ENCODE results near the gene JPH2.

Gene JPH2

DNA sequence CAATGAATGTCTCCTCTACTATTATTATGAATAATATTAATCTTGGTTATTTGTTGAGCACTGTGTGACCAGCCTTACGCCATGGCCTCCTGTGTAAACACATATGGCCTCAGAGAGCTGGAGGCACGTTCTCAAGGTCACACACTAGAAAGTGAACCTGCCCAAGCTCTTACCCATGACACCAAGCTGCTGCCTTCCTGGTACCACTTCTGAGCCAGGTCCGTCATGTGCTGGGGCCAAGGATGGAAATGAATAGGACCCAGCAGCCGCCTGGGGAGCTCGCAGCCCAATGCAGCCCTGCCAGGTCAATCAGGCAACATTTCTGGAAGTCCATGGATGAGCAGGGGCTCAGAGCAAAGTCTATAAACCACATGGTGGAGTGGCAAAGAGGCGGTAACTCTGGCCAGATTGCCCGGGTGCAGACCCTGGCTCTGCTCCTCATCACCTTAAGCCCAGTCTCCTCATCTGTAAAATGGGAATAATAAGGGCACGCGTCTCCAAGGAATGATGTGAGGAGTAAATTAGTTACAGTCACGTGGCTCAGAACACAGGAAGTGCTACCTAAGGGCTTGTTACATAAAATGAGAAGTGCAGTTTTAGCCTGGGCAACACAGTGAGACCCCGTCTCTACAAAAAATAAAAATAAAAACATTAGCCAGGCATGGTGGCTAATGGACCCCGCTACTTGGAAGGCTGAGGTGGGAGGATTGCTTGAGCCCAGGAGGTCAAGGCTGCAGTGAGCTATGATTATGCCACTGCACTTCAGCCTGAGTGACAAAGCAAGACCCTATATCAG, 61.5 kb downstream of the JPH2 start:
- DNase-seq (ENCODE audit: low read depth in 2 of 2), result no peak

DNA sequence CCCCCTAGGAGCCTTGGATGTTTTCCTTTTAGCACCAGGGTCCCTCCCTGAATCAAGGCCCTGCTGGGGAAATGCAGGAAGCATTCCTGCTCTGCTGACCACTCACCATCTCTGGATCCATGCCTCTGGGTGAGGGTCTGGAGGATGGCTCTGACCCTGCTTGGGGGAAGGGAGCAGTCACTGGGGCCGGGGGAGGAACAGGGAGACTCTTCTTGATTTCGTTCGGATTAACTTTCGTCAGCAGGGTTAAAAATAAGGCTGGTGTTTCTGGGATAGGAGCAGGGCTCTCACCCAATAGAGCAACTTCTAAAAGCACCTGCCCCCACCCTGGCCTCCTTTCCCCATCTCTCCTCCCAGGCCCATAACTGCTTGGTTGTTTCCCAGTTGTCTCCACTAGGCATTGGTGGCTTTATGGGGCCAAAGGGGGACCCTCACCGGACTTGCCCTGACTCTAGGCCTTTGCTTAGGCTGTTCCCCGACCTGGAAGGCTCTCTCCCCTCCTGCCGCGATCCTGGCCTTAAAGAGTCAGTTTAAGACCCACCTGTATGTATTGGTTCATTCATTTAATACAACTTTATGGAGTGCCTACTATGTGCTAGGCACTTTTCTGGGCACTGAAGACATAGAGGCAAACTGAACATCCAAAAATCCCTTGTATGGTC, 63.0 kb downstream of the JPH2 start:
- no peak for DNase-seq (ENCODE audit: low read depth in 2 of 2)

DNA sequence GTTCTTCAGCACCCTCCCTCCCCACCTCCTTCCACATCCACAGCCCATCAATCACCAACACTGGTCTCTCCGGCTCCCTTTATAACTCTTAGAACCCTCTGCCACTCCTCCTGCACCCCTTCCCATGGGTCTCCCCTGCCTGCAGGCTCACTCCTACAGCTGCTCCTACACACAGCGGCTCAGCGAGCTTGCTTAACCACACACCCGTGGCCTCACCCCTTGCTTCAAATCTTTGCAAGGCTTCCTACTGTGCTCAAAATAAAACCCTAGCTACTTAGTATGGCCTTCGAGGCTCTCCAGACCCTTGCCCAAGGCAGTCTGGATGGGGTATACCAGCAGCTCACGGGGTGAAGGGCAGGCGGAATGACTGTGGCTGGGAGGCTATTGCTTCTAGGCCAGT, 63.7 kb downstream of the JPH2 start:
- no peak for DNase-seq (ENCODE audit: low read depth in 2 of 2)

DNA sequence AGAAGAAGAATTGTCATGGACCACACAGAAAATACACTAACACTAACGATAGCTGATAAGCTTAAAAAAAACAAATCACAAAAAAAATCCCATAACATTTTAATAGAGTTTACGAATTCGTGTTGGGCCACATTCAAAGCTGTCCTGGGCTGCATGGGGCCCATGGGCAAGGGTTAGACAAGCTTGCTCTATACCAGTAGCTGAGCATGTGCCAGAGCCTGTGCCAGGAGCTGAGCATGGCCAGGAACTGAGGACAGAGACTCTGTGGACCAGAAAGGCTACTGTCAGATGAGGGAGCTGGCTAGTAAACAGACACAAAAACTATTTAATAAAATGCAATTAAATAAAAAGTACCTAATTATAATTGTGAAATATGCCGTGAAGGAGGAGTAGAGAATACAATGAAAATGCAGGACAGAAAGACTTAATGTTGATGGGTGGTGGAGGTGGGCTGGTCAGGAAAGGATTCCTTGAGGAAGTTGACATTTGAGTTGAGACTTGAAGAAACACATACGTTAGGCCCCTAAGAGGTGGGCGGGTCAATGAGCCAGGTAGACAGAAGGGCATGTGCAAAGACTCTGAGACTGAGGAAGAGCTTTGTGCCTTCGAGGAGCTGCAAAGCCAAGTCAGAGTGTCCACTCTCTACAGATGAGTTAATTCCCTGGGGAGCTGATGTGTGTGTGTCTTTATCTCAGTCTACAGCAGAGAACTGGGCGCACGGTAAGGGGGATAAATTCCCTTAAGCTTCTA, 66.1 kb downstream of the JPH2 start:
- no peak for DNase-seq (ENCODE audit: low read depth in 2 of 2)

DNA sequence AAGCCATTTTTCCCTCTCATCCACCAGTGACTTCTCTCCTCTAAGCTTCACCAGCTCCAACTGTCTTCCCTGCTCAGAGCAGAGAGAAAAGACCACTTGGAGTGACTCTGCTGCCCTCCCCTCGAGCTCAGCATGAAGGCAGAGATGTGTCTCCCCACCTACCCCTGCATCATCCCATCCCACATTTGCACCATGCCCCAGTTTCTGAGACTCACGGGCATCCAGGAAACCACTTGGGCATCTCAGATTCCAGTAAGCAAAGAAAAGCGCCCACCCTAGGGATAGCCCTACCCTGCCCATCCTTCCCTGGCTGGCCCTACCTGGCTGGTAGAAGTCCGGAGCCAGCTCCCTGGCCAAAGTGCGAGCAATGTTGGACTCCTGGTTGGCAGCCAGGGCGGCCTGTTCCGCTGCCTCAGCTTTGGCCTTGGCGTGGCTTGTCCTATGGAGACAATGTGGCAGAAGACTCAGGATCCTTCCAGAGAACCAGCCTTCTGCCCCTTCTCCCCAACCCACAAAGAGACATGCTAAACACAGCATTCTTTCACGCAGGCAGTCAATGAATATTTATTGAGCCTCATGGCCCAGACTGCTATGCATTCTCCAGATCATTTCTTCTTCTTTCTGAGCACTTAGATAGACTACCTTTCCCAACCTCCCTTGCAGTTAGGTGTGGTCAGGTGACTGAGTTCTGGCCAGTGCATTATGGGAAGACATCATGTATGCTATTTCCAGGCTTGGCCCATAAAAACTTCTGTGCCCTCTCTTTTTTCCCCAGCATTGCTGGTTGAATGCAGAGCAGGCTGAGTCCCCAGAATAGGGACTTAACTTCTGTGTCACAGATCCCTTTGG, 68.6 kb downstream of the JPH2 start:
- DNase-seq (ENCODE audit: low read depth in 2 of 2), result no peak

DNA sequence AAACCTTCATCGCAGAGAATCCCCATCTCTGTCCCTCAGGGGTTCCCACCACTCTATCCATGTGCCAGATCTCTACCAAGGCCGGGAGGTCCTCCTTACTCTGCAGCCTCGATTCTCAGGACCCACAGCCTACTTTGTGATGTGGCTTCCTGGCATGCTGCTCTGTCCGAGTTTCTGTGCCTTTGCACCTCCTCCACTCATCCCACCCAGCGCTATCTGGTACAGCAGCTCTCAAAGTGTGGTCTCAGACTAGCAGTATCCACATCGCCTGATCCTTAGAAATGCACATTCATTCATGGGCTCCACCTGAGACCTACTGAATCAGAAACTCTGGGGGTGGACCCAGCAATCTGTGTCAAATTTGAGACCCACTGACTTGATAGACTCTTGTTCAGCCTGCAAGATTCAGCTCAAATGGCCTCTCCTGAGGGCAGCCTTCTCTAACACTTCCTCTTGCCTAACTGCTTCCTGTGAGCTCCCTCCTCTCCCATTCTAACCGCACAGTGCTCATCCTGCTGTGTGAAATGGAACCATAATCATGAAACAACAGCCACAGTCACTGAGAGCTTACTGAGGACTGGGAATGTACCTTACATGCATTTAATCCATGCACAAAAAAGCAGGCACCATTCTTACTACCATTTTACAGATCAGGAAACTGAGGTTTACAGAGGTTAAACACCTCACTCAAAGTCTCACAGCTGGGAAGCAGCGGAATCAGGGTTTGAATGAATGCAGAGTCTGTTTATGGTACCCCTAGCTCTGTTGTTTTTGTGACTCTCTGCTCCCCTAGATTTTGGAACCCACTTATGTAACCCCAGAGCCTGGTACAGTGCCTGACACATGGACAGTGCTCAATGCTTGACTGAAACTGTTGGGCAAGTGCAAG, 69.4 kb downstream of the JPH2 start:
- DNase-seq (ENCODE audit: low read depth in 2 of 2), result no peak

DNA sequence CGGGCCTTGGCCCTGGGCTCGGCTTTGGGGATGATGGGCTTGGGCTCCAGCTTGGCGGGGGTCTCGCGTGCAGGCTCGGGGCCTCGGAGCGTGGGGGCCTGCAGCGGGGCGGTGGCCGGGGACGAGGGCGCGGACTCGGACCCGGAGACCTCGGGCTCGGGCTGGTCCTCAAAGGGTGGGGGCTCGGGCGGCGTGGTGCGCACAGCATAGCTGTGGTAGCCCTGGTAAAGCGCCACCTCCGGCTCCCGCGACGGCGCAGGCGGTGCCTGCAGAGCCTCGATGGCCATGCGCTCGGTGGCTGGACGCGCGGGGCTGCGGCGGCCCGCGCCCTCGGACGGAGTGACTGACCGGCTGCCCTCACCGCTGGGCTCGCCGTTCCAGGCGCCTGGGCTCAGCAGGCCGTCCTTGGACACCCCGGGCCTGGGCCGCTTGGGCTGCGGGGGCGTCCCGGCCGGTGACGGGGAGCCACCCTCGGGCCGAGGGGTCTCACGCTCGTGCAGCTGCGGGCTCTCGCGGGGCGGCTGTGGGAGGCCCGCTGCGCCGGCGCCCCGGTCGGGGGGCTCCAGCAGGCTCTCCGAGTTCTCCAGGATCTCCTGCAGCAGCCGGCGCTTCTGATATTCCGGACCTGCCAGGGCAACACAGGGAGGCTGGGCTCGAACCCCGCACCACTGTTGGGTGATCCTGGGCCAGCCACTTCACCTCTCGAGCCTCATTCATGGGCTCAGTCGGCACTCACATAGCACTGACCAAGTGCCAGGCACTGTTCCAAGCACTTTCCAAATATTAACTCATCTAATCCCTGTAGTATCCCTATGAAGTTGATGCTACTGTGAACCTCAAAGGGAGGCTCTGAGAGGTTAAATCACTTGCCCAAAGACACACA, 71.0 kb downstream of the JPH2 start:
- DNase-seq (ENCODE audit: low read depth in 2 of 2), result no peak

DNA sequence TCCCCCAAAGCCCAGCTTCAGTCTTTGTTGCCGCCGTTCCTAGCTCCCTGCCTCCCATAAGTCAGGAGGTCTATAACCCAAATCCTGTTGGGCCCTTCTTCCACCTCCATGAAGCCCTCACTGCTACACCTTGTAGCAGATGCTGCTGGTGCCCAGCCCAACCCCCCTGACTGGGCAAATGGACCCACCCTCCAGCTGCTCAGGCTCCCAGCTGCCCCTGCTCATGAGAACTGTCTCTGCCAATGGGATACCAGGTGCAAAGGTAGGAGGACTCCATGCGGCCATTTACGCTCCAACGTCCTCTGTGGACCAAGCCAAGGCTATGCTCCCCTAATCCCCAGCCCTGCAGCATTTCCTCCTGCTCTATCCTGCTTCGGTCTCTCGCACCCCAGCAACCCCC, 71.8 kb downstream of the JPH2 start:
- DNase-seq (ENCODE audit: low read depth in 2 of 2), result no peak

DNA sequence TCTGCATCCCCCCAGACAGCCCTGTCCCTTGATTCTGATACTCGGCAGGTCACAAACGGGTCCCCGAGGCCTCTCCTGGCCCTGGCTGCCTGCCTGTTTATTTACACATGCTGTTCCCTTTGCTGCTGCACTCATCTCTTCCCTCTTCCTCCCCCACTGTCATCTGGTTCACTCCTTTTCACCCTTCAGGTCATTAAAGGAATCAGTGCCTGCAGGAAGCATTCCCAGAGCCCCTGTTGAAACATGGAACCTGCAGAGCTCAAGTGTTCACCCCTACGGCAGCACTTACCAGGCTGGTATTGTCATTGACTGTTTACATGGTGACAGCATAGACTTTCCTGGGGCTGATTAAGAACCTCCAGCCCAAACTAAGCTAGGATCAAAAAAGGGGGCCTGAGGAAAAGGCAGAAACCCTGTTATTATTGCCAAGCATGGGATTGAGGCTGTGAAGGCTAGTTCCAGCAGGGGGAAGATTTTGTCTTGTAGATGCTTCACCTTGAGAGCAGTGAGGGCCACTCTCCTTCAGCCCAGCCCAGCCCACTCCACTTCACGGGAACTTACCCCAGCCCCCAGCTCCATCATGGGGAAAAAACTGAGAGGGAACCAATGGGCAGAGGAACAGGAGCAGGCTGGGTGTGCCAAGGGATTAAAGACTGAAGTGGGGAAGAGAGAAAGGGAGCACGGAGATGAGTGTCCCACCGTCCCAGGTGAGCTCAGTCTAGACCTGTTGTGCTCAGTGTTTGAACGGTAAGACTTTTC, 73.2 kb downstream of the JPH2 start:
- DNase-seq (ENCODE audit: low read depth in 2 of 2), result no peak

DNA sequence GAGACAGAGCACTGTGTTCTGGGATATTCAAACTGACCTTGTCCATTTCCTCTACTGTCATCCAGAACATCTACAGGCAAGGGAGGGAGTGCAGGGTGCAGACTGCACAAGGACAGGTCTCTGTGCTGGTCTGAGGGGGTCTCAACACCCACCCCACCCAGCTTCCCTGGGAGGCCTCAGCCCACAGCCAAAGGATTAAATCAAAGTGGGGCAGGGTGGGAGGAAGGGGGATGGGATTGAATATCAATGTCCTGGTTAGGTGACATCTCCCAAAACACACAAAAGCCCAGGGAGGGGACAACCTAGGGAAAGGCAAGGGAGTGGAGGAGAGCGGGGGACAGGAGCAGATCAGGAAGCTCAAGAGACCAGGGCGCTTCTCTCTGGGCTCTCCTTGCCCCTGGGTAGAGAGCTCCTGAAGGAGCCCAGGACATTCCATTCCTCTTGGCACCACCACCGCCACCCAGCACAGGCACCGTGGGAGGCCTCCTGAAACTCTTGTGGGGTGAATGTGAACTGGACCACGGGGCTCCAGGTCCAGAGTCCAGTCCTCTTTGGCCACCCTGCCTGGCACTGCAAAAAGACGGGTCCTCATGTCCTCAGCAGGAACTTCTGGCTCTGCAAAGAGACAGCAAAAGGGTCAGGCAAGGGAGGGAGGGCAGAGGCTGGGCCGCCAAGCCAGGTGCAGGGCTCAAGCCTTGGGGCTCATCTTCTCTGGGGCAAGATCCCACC, 73.9 kb downstream of the JPH2 start:
- no peak for DNase-seq (ENCODE audit: low read depth in 2 of 2)

DNA sequence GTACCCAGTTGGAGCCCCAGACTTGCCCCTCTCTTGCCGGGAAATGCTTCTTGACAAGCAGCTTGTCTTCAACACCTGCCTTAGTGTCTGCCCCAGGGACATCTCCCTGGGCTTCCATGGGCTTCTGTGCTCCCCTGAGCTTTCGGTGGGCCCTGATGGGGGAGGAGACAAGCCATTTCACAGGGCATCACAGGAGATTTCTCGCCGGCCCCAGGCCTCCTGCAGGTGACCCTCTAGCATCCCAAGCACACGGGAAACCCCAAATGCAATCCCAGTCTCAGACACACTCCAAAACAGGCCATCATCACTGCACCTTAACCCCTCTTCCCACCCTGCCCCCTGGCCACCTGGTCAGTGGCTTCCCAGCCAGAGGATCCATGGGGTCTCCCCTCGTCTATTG, 74.5 kb downstream of the JPH2 start:
- no peak for DNase-seq (ENCODE audit: low read depth in 2 of 2)

DNA sequence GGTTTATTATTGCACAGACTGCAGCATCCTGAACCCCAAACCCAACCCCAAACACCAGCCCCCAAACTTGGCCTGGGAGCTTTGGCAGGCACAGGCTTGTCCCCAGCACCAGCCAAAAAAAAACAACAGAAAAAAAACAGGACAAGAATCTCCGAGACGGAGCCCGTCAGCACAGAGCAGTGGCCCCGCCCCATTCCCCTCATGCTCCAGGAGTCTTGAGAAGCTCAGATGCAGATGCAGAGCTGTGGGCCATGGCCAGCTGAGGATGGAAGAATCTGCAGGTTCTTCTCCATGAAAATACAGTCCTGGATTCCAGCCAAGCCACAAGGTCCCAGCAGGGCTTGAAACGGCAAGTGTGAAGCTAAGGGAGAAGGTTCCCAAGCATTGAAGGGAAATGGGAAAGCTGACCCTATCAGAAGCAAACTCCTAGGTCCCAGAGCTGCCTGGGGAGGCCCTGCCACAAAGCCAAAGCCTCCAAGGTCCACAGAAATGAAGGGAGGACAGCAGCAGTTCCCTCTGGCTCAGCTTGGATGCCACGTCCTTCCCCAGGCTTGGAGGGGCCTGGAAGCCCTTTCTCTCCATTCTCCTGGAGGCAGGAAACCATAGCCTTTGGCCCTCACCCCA, 75.2 kb downstream of the JPH2 start:
- peak in 1 of 2 experiments; percentile 4 for DNase-seq (ENCODE audit: low read depth in 2 of 2)

DNA sequence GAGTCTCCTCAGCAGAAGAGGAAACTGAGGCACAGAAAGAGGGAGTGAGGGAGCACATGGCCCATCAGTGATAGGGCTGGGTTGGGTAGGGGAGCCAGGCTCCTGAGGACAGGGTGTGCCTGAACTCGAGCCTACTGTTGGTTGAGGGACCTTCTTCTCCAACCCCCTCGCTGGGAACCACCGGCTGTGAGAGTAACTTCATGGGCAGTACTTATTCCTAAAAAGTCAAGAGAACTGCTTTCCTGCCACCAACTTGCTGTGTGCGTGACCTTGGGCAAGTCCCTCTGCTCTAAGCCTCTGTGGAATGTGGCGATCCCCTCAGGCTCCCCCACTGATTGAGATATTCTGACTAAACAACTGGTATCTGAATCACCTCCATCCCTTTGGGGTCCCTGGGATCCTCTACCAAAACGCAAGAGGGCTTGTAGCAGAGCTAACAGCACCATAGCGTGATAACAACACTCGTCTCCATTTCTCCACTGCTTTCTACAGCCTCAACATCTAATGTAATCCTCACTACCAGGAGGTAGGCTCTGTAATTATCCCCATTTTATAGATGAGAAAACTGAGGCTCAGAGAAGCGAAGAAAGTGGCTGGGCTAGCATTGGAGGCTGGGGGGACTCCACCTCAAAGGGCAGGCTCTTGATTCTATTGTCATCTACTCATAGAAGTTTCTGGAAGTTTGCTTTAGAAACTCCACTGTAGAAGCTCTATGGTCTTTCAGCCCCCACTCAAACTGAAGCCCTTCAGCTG, 76.0 kb downstream of the JPH2 start:
- no peak for DNase-seq (ENCODE audit: low read depth in 2 of 2)

DNA sequence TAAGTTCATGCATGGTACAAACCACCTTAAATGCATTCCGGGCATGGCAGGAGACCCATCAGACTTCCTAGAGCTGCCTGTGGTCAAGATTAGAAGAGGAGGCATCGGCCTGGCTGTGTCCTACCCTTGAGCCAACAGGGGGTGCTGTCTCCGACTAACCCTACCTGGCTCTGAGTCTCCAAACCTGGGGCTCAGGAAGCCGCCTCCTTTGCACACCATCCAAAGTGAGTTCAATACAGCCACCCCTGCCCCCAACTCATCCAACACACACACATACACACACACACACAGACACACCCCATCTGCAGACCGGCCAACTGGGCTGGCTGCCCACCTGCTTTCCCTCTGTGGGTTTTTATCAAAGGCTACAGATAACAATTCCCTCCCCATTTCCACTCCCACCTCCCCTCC, 77.0 kb downstream of the JPH2 start:
- DNase-seq (ENCODE audit: low read depth in 2 of 2), result no peak

DNA sequence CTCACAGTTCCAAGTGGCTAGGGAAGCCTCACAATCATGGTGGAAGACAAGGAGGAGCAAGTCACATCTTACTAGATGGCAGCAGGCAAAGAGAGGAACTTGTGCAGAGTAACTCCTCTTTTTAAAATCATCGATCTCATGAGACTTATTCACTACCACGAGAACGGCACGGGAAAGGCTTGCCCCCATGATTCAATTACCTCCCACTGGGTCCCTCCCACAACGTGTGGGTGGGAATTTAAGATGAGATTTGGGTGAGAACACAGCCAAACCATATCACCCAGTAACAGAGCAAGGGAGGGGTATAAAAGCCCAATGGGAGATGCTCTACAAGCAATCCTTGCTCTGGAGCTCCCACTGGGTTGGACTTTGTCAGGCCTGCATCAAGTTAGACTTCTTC, 80.4 kb downstream of the JPH2 start:
- DNase-seq (ENCODE audit: low read depth in 2 of 2), result no peak

DNA sequence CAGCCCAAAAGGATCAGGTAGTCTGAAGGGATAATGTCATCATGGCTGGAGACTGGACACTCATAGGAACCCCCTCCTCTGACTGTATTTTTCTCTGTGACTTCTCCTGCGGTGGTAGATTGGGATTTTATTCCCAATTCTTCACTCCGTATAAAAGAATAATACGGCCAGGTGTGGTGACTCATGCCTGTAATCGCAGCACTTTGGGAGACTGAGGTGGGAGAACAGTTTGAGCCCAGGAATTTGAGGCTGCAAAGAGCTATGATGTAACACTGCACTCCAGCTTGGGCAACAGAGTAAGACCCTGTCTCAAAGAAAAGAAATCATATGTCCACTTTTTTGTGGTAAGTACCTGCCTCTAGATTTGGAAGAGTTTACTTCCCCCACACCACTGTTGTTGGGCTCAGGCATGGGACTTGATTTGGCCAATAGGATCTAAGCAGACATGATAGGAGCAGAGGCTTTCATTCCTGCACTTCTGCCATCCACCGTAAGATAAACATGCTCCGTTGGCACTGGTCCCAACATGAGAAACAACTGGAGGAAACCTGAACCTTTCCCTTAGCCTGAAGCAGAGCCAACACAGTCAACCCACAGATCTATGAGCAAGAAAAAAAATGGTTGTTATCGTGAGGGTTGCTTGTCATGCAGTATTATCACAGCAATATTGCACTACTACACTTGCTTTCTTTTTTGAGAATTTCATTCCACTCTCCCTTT, 82.0 kb downstream of the JPH2 start:
- peak; percentile 17 to 24 for DNase-seq (ENCODE audit: low read depth in 2 of 2)

DNA sequence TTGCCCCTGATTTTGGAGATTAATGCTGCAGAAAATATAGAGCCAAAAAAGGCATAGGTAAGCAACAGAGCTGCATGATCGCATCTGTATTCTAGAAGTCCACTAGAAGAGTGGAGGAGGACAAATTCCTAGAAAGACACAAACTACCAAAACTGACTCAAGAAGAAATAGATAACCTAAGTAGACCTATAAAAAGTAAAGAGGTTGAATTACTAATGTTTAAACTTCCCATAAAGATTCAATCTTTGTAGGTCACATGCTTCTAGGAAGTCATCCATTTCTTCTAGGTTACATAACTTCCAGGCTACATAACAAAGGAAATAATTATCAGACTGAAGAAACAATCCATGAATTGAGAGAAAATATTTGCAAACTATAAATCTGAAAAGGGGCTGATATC, 84.4 kb downstream of the JPH2 start:
- no peak for DNase-seq (ENCODE audit: low read depth in 2 of 2)

Data from fibroblast of skin of left biceps (primary cell).